ENCODE measurements around the gene RAD23A.
"Not testable (repeated sequence)": the region's sequence is repeated elsewhere in the genome, so short reads cannot be mapped to it uniquely, and the experiment has no call there.

RAD23A gene

DNA sequence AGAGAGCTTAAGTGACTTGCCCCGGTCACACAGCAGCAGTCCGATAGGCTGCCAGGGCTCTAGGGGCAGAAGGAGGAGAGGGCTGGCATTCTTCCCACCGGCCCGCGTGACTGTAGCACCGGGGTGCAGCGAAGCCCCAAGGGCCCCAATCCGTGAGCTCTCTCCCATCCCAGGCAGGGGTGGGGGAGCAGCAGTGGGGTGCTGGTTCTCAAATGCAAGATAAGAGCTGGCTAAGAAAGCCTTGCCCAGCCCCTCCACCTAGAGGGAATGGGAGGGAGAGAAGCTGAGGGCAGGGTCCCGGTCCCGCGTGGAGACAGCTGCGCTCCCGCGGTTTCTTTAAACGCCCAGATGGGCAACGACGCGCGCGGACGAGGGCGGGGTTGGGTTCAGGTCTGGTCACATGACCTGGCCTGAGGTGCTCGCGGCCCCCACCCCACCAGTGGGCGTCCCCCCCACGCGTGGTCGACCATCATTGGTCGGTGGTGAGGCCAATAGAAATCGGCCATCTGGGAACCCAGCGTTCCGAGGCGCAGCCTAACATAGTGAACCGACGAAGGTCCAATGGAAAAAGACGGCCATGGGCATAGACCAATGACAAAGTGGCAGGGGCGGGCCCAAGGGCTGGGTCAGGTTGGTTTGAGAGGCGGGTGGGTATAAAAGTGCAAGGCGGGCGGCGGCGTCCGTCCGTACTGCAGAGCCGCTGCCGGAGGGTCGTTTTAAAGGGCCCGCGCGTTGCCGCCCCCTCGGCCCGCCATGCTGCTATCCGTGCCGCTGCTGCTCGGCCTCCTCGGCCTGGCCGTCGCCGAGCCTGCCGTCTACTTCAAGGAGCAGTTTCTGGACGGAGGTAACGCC is 7.5 kb upstream of the RAD23A start, which contains the start of gene CALR:
Gene CALR, plus strand, starts transcription at position 683 of the 852 bp plus-strand sequence. Its CDS starts 71 bp downstream, at position 754.
- DNase-seq, result peak; percentile 99

DNA sequence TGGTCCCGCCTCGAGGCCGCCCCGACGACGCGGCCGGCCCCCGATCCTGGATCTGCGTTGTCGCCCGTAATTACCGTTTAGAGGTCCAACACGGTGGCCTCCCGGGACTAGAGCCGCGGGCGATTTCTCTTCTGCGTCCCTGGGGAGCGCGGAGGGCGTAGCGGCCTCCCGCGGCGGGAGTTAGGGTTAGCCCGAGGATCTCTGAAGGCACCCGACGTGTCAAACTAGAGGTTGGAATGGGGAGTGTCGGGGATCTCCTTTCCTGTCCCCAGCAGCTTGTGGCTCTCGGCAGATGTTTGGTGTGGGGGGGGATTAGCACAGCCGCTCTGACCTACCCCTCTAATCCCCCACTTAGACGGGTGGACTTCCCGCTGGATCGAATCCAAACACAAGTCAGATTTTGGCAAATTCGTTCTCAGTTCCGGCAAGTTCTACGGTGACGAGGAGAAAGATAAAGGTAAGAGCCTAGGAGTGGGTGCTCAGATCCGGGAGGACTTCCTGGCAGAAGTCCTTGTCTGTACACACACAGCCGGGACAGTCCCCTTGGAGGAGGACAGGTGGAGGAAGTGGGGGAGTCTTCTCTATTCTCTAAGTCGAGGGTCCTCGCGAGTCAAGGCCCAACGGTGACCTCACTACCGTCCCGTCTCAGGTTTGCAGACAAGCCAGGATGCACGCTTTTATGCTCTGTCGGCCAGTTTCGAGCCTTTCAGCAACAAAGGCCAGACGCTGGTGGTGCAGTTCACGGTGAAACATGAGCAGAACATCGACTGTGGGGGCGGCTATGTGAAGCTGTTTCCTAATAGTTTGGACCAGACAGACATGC is 6.7 kb upstream of the RAD23A start:
- no peak for DNase-seq

DNA sequence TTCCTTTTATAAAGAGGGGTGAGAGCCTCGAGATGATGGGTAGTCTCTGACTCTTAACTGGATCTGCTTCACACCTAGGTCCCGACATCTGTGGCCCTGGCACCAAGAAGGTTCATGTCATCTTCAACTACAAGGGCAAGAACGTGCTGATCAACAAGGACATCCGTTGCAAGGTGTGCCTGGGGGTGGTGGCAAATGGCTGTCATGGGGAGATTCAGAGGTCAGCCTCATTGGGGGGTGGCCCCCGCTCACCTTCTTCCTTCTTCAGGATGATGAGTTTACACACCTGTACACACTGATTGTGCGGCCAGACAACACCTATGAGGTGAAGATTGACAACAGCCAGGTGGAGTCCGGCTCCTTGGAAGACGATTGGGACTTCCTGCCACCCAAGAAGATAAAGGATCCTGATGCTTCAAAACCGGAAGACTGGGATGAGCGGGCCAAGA is 5.7 kb upstream of the RAD23A start:
- DNase-seq, result no peak

DNA sequence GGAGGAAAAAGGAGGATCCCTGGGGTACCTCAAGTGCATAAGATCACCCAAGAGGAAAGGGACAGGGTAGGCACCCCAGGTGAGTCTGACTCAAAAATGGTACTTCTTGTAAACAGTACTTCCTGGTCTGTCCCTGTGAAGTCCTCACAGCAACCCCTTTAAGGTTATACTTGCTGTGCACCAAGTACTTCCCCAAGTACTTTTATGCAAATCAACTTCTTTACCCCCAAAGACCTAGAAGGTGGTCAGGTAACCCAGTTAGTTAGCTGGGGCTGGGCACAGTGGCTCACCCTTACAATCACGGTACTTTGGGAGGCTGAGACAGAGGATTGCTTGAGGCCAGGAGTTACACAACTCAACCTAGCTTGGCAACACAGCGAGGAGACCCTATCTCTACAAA is 4.8 kb upstream of the RAD23A start:
- no peak for DNase-seq

DNA sequence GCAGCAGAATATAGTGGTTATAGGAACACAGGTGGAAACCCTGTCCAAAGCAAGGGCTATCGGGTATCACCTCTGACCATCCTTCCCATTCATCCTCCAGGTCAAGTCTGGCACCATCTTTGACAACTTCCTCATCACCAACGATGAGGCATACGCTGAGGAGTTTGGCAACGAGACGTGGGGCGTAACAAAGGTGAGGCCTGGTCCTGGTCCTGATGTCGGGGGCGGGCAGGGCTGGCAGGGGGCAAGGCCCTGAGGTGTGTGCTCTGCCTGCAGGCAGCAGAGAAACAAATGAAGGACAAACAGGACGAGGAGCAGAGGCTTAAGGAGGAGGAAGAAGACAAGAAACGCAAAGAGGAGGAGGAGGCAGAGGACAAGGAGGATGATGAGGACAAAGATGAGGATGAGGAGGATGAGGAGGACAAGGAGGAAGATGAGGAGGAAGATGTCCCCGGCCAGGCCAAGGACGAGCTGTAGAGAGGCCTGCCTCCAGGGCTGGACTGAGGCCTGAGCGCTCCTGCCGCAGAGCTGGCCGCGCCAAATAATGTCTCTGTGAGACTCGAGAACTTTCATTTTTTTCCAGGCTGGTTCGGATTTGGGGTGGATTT is 2.1 kb upstream of the RAD23A start:
- no peak for DNase-seq

DNA sequence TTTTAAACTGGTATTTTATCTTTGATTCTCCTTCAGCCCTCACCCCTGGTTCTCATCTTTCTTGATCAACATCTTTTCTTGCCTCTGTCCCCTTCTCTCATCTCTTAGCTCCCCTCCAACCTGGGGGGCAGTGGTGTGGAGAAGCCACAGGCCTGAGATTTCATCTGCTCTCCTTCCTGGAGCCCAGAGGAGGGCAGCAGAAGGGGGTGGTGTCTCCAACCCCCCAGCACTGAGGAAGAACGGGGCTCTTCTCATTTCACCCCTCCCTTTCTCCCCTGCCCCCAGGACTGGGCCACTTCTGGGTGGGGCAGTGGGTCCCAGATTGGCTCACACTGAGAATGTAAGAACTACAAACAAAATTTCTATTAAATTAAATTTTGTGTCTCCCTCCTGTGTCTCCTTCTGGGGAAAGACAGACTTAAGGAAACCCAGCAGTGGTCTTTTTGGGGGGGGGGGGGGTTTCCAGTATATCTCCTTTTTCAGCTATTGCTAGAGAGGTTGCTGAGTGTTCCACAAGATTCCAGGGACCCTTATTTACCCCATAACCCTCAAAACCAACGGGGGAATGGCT is 1.5 kb upstream of the RAD23A start:
- DNase-seq, result no peak

DNA sequence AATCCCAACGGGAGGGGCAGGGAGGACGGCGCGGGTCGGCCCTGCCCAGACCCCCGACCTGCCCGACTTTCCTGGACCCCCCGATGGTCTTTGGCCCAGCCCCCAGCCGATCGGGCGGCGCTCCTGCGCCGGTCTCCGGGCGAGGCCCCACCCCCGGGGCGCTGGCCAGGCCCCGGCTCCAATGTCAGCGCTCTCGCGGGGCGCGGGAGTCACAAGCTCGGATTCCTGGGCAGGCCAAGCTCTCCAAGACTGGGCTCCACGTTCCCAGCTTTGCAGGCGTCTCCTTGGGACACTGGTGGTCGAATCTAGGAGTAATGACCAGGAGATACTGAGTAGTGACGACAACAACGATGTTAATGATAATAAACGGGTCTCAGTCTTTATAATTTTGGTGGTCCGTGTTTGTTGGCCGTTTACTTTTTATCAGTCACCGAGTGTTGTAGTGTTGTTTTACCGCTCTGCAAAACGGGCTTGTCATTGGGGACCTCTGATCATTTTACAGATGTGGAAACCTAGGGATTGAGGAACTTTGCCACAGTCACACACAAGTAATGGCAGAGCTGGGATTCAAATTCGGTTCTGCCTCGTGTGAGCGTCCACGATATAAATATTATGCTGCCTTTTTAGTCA is 545 bp downstream of the RAD23A start:
- peak; percentile 80 for DNase-seq

DNA sequence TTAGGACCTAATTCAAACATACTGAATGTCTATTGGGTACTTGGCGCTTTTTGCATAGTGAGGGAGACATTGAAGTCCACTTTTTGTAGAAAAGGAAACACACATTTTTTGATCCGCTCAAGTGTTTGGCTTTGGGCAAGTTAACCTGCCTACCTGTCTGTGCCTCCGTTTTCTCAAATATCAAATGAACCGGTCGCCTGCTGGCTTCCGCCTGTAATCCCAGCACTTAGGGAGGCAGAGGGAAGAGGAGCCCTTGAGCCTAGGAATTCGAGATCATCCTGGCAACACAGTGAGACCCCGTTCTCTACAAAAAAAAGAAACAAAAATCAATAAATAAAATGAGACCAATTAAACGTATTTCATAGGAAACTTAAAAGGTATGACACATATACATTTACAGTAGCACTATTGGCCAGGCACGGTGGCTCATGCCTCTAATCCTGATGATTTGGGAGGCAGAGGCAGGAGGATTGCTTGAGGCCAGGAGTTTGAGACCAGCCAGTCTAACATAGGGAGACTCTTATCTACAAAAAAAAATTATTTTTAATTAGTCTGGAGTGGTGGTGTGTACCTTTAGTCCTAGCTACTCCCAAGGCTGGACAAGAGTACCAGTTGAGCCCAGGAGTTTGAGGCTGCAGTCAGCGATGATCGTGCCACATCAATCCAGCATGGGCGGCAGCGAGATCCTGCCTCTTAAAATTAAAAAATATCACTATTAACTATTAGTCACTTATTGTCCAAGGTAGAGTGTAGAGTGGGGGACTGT is 1.3 kb downstream of the RAD23A start:
- DNase-seq, result no peak

DNA sequence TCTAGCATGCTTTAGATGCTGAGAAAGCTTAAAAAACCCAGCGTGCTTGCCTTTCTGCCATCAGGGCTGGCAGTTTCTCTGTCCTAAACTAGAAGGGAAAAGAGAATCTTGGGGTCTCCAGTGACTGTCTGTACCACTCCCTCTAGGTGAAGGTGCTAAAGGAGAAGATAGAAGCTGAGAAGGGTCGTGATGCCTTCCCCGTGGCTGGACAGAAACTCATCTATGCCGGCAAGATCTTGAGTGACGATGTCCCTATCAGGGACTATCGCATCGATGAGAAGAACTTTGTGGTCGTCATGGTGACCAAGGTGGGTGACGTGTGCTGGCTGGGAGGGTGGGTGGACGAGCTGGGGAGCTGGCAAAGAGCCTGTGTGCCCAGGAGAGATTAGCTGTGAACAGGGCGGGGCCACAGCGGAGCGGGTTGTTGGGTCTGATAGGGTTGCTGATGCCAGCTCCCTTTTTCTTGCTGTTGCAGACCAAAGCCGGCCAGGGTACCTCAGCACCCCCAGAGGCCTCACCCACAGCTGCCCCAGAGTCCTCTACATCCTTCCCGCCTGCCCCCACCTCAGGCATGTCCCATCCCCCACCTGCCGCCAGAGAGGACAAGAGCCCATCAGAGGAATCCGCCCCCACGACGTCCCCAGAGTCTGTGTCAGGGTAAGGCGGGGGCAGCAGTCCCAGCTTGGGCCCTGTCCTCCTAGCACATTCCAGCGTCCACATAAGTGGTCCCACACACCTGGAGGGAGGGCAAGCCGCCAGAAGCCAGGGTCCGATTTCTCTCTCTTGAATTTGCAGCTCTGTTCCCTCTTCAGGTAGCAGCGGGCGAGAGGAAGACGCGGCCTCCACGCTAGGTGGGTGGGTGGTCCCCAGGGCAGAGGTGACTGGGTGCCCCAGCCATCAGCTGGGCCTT is 2.3 kb downstream of the RAD23A start:
- DNase-seq, result no peak

DNA sequence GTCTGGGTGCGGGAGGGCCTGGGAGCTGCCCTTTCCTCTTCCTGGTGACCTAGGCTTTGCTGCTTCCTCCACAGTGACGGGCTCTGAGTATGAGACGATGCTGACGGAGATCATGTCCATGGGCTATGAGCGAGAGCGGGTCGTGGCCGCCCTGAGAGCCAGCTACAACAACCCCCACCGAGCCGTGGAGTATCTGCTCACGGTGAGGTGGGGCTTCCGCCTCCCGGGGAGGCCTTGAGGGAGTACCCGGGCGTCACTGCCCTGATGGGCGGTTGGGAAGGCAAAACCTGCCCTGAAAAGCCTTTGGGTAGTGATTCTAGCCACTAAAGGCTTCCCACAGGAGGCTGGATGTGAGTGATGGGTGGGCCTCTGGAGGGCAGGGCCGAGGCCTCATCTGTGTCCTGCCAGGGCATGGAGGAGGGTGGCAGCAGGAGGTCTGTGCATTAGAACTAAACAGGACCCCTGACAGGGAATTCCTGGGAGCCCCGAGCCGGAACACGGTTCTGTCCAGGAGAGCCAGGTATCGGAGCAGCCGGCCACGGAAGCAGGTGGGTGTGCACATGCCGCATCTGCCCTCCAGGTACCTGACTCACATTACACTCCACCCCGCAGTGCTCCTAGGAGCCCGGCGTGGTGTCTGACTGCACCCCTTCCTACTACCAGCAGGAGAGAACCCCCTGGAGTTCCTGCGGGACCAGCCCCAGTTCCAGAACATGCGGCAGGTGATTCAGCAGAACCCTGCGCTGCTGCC is 3.1 kb downstream of the RAD23A start:
- DNase-seq, result no peak

DNA sequence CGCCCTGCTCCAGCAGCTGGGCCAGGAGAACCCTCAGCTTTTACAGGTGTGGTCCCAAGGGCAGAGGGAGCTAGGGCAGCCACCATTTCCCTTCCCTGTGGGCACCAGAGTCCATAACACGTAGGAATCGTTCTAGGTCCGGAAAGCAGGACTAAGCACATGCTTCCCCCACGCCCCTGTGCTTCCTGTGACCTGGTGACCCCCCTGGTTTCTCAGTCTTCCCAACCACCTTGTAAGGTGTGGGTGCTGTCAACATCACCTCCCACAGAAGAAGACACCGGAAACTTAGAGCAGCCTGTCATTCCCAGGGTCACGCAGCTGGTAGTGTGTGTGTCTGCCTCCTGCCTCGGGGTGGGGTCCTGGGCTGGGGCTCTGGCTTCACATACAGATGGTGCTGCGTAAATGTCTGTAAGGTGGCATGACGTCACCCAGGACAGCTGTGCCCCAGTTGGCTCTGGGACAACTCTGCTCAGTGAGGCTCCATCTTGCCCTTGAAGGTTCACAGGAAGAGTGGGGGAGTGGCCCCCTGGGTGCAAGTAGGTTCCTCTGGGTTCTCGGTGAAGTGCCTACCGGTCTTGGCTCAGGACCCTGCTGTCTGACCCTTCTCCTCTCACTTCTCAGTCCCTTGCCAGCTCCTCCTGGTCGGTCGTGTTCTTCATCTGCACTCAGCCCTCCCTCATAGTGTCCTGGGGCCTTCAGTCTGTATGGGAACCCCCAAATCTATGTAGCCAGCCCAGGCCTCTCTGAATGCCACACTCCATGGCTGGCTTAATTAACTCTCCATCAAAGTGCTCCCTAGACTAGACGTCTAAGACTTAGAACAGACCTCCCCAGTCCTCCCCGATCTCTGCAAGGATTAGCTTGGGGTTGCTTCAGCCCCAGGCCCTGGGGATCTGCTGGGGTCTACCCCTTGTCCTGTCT is 4.0 kb downstream of the RAD23A start:
- no peak for DNase-seq

DNA sequence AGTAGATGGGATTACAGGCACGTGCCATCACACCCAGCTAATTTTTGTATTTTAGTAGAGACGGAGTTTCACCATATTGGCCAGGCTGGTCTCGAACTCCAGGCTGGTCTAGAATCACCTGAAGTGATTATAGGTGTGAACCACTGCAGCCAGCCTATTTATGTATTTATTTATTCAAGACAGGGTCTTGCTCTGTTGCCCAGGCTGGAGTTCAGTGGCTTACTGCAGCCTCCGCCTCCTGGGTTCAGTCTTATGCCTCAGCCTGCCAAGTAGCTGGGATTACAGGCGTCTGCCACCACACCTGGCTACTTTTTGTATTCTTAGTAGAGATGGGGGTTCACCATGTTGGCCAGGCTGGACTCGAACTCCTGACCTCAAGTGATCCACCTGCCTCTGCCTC is 6.4 kb downstream of the RAD23A start:
- not testable (repeated sequence) for DNase-seq

DNA sequence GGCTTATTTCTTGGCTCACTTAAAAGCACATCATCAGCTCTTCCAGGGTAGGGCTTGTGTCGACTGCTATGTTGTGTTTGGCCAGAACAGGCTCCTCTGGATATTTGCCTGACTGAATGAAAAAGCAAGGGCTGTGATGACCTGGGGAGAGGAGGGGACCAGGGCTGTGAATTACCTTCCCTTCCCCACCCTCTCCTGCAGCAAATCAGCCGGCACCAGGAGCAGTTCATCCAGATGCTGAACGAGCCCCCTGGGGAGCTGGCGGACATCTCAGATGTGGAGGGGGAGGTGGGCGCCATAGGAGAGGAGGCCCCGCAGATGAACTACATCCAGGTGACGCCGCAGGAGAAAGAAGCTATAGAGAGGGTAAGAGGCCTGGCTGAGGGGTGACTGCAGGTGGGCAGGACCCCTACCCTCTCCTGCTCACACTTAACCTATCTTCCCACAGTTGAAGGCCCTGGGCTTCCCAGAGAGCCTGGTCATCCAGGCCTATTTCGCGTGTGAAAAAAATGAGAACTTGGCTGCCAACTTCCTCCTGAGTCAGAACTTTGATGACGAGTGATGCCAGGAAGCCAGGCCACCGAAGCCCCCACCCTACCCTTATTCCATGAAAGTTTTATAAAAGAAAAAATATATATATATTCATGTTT is 7.0 kb downstream of the RAD23A start:
- peak; percentile 55 for DNase-seq

DNA sequence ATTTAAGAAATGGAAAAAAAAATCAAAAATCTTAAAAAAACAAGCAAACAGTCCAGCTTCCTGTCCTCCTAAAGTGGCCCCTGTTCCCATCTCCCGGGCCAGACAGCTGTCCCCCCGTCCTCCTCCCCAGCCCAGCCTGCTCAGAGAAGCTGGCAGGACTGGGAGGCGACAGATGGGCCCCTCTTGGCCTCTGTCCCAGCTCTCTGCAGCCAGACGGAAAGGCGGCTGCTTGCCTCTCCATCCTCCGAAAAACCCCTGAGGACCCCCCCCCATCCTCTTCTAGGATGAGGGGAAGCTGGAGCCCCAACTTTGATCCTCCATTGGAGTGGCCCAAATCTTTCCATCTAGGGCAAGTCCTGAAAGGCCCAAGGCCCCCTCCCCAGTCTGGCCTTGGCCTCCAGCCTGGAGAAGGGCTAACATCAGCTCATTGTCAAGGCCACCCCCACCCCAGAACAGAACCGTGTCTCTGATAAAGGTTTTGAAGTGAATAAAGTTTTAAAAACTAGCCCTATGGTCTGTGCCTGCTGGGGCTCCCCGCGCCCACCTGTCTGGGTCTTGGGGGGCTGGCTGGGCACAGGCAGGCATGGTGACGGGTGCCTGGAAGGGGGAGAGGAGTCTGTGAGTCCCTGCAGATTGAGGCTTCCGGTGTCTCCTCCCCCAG is 7.6 kb downstream of the RAD23A start:
- peak; percentile 83 for DNase-seq

DNA sequence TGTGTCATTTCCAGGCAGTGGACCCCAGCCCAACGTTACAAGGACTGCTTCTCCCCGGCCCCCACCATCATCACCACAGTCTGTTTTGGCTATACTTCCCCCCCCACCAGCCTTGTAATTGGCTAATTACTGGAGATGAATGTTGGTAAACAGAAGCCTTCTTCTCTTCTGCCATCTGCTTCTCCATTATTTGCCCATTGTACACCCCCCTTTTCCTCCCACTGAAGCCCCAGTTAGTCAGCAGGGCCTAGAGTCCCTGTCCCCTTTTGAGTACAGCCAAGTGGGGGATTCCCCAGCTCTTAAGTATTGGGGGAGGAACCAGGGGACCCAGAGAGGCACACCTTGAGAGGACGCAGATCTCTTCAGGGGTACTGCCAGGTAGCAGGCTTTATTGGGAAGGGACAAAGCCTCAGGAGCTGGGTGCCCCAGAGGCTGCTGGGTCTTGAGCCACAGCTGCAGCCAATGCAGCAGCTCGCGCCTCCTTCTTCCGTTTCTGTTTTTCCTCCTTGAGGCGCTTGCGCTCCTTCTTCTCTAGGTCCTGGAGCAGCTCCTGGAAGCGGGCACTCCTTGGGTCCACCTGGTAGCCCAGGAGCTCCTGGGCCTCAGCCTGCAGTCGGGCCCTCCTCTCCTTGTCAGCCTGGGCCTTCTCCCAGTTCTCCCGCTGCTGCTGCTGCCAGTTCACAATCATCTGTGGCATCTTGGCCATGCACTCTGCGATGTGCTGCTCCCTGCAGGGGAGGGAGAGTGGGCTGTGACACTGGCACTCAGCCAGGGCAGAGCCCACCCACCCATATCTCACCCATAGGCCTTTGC is 8.3 kb downstream of the RAD23A start:
- DNase-seq, result no peak

DNA sequence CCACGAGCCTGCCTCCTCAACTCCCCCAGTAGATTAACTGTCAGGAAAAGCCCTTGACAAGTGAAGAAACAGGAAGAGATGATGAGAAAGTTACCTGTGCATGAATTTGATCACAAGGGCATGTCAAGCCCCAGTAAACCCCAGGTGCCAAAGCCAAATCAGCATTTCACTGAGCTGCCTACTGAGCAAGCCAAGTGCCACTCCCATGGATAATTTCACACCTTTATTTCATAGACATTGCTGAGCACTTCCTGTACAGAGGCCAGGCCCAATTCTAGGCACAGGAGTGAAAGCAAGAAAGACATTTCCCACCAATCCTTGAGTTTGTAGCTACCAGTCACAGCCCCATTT is 8.9 kb downstream of the RAD23A start:
- DNase-seq, result no peak

DNA sequence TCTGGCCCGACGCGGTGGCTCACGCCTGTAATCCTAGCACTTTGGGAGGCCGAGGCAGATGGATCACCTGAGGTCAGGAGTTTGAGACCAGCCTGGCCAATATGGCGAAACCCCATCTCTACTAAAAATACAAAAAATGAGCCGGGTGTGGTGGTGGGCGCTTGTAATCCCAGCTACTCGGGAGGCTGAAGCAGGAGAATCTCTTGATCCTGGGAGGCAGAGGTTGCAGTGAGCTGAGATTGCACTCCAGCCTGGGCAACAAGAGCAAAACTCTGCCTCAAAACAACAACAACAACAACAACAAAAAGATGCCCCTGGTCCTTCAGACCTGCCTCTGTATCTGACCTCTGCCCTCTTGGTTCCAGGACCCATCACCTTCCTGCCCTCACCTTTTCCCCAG is 9.9 kb downstream of the RAD23A start:
- not testable (repeated sequence) for DNase-seq

Data from left hindlimb (tissue), 1 donor.